WI38 (cell line): ENCODE data around the gene NCF4.

Experiments used
- H3K4me3 ChIP-seq: 2 replicates; pipeline ENCODE4 v1.5.1; 2011; ENCODE audit warnings: low read depth, mild to moderate bottlenecking, control low read depth, low read length
- TF ChIP-seq, protein P1 (sequence below): IDR thresholded peaks from 2 replicates; pipeline ENCODE4 v1.5.1; 2012; ENCODE audit warnings: low read depth, mild to moderate bottlenecking, control low read depth, low read length

Gene NCF4

DNA sequence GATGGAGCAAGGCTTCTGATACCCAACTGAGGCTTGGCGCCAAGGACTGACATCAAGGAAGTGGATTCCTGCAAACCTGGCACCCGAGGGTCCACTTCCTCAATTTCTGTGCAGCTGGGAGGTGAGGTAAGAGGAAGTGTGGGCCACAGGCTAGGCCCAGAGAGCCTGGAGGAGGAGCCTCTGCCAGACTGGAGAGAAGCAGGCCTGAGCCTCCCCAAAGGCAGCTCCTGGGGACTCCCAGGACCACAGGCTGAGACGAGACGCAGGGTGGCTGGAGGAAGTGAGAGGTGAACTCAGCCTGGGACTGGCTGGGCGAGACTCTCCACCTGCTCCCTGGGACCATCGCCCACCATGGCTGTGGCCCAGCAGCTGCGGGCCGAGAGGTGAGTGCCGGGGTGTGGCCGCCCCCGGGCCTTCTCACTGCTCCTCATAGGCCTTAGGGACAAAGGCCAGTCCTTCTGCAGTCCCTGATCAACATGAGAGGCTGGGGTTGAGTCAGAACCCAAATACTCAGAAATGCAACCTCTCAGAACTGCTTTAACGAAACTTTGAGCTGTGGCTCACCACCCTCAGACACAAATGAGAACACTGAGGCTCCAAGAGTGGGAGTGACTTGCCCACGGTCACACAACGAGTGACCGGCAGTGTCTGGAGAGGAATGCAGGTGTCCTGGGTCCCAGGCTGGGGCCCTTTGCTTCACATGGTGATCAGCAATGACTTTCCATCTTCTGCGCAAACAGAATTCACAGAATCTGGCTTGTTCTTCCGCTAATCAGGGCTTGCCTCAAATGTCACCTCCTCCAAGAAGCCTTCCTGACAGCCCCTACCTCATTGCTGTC lies at the start of gene NCF4:
Gene NCF4 (plus strand): TSS at position 186 of the 839 bp plus-strand sequence. CDS start 166 bp downstream, at position 352.
- TF ChIP-seq, protein P1, sequence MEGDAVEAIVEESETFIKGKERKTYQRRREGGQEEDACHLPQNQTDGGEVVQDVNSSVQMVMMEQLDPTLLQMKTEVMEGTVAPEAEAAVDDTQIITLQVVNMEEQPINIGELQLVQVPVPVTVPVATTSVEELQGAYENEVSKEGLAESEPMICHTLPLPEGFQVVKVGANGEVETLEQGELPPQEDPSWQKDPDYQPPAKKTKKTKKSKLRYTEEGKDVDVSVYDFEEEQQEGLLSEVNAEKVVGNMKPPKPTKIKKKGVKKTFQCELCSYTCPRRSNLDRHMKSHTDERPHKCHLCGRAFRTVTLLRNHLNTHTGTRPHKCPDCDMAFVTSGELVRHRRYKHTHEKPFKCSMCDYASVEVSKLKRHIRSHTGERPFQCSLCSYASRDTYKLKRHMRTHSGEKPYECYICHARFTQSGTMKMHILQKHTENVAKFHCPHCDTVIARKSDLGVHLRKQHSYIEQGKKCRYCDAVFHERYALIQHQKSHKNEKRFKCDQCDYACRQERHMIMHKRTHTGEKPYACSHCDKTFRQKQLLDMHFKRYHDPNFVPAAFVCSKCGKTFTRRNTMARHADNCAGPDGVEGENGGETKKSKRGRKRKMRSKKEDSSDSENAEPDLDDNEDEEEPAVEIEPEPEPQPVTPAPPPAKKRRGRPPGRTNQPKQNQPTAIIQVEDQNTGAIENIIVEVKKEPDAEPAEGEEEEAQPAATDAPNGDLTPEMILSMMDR, result no peak
- H3K4me3 ChIP-seq, result no peak within 1 kb of the TSS

DNA sequence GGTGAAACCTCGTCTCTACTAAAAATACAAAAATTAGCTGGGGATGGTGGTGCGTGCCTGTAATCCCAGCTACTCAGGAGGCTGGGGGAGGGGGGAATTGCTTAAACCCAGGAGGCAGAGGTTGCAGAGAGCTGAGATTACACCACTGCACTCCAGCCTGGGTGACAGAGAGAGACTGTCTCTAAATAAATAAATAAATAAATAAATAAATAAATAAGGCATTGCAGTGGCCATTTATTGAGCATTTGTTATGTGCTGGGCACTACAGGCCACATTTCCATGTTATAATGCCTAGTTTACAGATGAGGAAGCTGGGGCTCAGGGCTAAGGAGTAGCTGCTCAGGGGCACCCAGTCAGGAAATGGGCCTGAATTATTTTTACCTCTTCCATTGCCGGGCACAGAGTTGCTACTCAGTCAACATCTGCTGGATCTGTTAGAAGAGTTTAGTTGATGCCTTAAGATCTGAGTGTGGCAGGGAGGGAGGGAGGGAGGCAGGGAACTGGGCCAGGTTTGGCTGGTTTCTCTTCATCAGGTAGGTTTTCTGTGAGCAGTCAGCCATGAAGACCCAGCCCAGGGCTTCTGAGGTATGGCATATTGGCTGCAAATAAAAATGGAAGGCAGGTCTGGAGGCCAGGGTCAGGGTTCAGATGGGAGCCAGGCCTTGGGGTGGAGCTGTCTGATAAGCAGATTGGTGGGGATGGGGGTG lies 49.6 kb upstream of the NCF4 start:
- TF ChIP-seq, protein P1, result no peak
- H3K4me3 ChIP-seq, result no peak overlapping the region

DNA sequence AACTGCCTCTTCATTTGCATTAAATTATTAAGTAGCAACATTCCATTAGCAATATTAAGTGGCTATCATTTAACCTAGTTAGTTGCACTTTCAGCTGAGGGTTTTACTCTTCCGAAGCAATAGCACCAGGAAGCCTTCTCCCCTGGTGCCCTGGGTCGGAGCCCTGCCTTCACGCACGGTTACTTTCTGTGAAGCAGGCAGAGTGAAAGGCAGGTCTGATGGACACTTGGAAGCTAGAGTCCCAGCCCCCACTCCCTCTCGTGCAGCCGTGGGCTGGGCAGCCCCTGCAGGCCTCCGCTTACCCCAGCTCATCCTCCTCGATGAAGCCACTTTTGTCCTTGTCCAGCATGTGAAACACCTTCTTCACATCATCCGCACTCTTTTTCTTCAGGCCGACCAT lies 46.0 kb upstream of the NCF4 start:
- TF ChIP-seq, protein P1, result no peak
- H3K4me3 ChIP-seq, result no peak overlapping the region

DNA sequence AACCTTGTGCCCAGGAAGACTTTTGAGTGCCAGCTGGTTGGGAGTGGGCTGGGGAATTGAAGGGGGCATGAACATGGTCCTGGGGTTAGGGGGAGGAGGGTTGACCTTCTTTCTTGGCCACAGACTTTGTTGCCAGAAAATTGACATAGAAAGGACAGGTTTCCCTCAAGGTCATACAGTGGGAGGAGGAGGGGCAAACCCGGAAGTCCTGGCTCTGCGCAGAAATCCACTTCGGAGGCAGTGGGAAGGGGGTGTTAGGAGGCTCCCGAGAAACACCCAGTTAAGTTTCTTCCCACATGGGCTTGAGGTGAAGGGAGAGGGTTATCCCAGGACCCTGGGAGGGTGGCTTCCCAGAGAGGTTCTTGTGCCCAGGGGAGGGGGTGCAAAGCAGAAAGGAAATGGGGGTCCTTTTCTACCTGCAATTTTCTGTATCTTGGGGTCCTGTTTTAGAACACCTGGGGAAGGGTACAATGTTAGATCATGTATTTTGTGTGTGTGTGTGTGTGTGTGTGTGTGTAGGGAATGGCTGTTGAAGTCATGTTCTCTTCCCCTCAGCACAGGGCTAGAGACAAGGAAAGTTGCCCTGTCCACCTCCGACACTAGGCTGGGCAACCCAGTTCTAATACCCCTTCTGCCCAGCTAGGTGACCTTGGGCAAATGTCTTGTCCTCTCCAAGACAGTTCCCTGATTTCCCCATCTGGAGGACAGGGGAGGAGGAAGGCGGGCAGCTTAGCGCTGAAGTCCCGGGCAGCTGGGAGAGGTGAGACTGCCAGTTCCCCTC lies 45.1 kb upstream of the NCF4 start:
- TF ChIP-seq, protein P1, result no peak
- H3K4me3 ChIP-seq, result no peak overlapping the region

DNA sequence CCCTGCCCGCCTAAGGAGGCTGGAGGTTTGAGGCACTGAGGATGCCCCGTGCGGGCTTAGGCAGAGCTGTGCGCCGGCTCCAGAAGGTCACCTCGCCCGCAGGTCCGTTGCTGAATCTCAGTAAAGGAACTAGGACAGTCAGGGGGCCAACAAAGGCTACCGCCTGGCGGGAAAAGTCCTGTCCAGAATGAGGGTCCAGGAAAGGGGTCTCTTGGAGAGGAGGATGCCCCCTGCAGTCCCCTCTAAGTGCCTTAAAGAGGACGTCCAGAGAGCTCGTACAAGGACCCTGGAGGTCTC lies 44.5 kb upstream of the NCF4 start:
- H3K4me3 ChIP-seq, result no peak overlapping the region
- TF ChIP-seq, protein P1, result no peak

DNA sequence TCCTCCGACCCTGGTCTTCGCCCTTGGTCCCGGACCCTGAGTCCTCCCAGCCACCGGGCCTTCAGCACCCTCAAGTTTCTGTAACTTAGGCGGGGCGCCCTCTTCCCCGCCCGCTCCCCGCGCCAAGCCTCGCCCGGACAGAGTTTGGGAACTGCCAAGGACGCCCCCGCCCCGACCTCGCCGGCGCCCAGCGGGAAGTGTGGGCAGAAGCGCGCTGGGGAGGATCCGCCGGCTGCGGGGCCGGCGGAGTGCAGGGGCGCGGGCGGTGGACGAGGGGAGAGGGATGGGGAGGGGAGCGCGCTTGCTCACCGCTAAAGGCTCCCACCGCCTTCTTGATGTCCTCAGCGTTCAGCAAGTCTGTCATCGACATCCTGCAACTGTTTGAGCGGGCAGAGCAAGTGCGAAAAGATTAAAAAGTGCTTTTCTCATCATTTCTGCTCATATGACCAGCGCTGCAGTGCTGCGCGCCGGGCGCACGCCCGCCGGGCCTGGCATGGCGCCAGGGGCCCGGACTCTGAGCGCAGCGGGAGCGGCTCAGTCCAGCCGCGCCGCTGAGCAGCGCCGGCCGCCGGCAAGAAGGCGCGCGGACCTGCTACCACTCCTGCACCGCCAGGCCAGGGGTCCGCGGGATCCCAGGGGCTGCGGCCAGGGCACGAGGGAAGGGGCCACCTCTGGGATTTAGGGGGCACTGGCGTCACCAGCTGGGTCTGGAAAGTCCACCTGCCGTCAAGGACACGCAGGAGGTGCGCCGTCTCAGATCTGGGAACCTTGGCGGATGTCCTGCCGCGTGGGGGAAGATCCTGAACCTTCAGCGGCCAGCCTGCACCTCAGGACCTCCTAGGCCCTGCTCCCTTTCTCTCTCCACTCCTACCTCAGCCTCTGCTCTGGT lies 43.9 kb upstream of the NCF4 start, which contains the start of gene PVALB:
Gene PVALB (minus strand): TSS at position 400 of the 889 bp plus-strand sequence. CDS start 30 bp downstream, at position 370.
- no peak within 1 kb of the TSS for H3K4me3 ChIP-seq
- TF ChIP-seq, protein P1, result no peak
